ENCODE measurements around the gene PKDCC.
"Not testable (repeated sequence)": the region's sequence is repeated elsewhere in the genome, so short reads cannot be mapped to it uniquely, and the experiment has no call there.

Gene PKDCC

DNA sequence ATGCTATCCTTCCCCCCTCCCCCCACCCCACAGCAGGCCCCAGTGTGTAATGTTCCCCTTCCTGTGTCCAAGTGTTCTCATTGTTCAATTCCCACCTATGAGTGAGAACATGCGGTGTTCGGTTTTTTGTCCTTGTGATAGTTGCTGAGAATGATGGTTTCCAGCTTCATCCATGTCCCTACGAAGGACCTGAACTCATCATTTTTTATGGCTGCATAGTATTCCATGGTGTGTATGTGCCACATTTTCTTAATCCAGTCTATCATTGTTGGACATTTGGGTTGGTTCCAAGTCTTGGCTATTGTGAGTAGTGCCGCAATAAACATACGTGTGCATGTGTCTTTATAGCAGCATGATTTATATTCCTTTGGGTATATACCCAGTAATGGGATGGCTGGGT, 17.9 kb downstream of the PKDCC start:
- not testable (repeated sequence) for DNase-seq

DNA sequence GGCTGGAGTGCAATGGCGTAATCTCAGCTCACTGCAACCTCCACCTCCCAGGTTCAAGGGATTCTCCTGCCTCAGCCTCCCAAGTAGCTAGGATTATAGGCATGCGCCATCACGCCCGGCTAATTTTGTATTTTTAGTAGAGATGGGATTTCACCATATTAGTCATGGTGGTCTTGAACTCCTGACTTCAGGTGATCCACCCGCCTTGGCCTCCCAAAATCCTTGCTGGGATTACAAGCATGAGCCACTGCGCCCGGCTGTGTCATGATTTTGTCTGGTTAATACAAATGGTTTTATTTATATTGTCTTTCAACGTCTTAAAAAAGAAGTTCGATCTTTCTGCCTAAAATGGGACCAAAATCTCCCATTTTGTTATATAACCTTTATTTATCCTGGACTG, 19.2 kb downstream of the PKDCC start:
- not testable (repeated sequence) for DNase-seq

DNA sequence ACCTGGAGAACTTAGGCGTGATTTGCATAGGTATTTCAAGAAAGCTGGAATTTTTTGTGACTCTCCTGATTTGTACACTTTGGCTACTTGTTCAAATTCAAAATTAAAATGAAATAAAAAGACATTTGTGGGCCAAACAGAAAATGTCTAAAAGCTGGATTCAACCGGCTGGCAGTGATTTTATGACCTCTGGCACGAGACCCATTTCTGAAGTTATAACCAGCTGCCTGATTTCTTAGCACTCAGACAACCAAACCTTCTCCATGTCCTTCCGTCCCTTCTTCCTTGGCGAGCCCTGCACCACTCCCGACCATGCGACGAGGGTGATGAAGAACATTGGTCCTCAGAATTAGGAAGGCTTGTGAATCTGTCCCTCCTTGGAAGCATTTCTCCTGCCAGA, 19.7 kb downstream of the PKDCC start:
- DNase-seq, result no peak

DNA sequence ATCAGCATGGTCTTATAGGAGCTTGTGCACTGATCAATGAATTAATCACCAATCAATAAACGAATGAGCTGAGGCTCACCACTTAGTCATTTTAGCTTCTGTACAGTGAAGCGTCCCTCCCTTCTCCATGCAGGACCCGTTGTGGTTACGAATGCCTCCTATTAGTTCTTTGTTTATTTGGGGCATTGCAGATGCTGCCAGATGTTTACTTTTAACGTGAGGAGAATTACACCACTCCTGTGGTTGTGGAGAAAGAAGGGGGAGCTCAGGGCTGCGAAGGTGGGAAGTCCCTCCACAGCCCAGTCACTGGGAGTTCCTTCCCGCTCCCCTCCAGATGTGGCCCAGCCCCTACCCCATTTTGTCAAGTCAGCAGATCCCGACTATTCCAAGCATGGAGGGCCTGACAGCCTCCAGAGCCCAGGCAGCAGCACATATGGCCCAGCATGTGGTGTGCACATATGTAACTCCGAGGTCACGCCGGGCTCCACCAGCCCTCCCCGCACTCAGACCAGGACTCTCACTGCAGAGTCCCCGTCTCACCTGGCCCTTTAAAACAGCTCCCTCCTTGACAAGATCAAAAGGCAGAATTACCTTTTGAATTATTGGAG, 20.9 kb downstream of the PKDCC start:
- DNase-seq, result no peak

DNA sequence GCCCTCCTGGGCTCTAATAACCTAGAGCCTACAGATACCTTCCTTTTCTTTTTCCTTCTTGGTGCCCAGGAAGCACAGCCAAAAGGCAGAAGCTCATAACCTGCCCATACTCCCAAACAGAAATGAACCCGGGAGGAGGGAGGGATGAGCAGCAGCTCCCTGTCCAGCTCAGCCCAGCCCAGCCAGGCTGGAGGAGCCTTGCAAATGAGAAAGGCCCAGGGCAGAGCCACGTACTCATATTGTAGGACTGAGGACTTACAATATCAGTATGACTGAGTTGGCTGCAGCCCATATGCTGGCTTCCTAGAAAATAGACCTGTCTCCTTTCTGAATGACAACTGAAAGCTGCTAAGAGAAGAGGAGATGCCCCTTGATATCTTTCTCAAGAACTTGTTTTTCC, 21.7 kb downstream of the PKDCC start:
- DNase-seq, result no peak

DNA sequence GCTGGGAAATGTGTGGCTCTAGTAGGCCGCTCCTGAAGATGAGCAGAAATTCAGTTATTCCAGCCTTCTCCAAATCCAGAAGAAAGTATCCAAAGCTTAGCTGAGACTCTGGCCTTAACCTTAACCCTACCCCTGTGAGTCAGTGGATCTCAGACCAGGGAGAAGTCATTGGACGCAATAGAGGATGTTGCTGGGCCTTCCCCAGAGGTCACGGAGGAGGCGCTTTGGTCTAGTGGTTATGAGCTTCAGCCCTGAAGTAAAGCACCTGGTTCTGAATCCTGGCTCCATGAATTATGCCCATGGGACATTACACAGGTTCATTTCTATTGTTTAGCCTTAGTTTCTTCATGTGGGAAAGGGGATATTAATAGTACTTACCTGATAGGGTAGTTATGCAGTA, 24.0 kb downstream of the PKDCC start:
- no peak for DNase-seq

DNA sequence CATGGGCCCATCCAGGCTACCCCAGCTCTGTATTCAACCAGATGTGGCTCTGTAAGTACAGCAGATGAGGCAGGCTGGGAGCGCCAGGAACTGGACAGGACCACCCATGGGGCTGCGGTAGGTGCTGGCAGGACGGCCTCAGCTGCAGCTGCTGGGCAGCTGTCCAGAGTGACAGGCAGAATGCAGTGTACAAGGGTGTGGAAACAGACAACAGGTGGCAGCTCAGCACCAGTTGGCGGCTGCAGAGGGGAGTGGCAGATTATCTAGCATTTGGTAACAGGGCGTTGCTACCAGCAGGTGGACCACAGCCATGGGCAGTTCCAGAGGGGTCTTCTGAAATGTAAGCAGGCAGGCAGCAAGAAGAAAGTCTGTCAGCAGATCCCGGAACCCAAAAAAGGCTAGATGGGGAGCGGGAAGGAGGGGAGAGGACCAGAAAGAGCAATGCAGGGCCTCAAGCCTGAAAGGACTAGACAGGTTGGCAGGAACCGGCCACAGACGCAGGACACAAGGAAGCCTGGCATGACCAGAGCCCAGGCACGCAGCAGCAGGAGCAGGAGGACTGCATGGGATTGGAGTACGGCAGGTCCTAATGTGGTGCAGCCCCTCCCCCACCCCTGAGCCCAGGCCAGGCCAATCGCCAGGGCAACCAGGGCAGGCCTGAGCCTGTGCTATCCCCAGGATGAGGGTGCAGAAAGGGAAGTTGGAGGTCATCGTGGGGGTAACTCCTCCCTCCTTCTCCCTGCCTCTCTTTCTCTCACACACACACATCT, 24.7 kb downstream of the PKDCC start:
- no peak for DNase-seq

DNA sequence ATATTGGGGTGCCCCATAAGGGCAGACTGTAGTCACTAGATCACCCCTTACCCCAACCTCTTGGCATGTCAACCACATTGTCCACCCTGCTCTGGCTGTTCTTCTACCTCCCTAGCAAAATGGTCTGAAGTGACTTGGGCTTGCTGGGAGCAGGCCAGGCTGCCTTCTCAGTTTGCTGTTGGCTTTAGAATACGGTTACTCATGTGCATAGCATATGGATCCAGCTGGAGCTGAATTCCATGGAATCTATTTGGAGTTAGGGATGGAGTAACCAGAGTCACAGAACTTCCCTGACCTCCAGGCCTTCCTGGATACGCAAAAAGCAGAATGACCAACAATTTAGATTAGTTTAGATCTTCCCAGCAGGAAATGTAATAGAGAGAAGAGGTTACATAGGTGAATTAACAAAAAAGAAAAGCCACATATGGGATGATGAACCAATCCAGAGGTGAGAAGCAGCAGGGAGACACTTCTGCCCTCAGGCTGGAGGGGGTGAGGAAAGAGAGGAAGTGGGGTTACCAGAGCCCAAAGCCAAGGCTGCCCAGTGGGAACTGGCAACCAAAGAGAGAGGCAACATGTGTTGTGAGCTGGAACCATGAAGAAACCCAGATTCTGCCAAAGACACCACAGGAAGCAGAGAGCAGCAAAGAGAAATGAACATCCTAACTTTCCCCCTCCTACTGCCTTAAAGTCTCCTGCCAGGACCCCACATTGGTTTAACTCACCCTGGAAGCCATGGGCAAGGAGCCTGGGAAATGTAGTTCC, 26.1 kb downstream of the PKDCC start:
- DNase-seq, result no peak

DNA sequence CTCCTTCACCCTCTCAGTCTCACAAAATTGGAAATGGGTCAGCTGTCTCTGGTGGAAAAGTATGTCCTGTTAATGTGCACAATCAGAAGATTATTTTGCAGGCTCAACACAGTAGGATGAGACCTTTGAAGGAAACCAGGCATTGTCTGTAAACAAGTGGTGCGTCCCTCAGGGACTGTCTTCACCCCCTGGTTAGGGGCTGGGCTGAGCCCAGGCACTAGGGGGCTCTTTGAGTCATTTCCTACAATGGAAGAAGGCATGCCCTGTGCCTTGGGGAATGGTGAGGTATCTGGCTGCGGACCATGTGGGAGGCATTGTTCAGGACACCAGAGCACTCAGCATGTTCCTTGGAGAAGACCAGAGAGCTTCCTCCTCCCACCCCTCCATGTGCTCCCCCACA, 26.8 kb downstream of the PKDCC start:
- DNase-seq, result no peak

DNA sequence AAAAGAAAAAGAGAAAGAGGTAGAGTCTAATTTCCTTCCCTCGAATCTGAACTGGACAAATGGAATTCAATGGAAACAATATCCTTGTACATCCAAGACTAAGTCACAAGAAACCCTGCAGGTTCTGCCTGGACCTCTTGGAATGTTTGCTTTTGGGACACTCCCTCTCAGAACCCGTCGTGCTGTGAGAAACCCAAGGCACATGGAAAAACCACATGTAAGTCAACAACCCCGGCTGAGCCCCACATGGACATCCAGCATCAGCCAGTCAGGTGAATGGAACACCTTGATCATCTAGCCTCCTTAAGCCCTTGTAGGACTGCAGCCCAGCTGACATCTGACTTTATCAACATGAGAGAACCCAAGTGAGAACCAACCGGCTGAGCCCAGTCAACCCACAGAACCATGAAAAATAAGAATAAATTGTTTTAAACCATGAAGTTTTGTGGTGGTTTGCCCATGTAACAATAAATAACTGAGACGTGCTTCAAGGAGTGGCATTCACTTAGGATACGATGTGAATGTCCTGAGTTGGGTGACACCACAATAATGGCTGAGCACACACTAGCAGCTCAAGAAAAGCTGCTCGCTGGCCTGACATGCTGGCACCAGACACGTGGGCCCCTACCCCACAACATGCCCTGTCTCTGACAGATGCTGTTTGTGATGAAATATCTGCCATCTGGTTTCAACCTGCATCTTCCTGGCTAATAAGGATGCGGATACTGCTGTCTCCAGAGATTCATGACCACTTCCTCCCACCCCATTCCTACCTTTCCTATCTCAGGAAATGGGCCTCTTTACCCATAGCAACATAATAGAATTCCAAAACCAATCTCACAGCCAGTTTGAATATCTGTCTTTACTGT, 28.8 kb downstream of the PKDCC start:
- DNase-seq, result no peak

DNA sequence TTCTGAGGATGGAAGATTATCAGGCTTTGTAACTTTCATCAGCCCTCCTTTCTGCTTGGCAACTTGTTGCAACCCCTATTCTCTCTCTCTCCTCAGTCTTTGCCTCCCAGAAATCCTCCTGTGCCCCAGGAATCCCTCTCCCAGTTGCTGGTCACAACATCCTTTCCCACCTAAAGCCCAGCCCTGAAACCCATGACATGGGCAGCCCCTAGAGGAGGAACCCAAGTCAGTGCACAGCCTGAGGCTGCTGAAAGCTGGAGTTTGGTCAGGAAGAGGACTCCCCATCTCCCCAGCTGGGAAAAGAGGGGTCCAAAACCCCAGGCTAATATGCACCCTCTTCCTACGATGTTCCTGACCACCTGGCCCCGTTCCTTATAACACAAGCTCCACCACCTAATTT, 29.5 kb downstream of the PKDCC start:
- DNase-seq, result no peak

DNA sequence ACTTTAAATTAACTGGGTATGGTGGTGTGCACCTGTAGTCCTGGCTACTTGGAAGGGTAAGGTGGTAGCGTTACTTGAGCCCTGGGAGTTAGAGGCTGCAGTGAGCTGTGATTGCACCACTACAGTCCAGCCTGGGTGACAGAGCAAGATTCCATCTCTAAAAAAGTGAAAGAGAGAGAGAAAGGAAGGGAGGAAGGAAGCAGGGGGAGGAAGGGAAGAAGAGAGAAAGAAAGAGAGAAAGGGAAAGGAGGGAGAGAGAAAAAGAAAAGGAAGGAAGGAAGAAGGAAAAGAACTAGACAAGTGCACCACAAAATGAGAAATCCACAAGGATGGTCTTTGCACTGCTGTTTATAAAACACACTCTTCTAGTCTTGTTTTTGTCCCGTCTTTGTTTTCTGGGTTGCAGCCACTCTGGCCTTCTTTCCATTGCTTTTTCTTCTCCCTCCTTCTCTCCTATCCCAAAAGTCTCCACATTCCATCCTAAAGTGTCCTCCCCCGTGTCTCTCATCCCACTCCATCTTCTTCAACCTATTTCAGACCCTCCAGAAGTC, 32.0 kb downstream of the PKDCC start:
- DNase-seq, result no peak

DNA sequence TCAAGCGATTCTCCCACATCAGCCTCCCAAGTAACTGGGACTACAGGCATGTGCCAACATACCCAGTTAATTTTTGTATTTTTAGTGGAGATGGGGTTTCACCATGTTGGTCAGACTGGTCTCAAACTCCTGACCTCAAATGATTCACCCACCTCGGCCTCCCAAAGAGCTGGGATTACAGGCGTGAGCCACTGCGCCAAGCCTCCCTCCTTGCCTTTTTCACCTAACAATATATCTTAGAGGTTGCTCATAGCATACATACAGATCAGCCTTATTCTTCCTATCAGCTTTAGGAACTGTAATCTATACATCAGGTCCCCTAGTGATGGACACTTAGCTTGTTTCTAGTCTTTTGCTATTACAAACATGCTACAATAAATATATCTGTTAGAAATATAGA, 33.3 kb downstream of the PKDCC start:
- not testable (repeated sequence) for DNase-seq

DNA sequence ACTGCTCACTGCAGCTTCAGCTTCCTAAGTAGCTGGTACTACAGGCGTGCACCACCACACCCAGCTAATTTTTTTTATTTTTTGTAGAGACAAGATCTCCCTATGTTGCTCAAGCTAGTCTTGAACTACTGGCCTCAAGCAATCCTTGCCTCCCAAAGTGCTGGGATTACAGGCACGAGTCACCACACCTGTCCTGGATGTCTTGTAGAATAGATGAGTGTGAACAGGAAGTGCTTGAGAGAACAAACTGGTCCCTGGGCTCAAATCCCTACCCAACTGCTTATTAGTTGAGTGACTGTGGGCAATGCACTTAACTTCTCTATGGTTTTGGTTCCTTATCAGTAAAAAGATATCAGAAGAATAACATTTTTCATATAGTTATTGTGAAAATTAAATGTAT, 34.2 kb downstream of the PKDCC start:
- DNase-seq, result no peak

DNA sequence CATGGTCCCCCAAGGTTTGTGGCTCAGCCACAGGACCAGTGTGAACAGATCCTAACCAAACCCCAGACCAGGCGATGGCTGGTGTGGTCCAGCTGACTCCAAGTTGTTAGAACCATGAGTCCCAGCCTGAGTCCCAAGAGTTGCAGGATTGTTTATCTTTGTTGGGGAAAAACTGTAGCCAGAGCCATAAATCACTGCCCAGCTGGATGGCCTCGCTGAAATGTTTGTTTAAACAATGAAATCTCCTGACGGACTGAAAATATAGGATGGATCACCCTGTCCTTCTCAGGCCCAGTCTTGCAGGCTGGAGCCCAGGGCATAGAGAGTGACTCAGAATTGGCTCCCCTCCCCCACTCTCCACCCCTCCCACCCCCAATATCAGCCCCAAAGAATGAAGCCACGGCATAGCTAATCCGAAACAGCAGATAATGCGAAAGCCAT, 36.4 kb downstream of the PKDCC start:
- DNase-seq, result no peak

DNA sequence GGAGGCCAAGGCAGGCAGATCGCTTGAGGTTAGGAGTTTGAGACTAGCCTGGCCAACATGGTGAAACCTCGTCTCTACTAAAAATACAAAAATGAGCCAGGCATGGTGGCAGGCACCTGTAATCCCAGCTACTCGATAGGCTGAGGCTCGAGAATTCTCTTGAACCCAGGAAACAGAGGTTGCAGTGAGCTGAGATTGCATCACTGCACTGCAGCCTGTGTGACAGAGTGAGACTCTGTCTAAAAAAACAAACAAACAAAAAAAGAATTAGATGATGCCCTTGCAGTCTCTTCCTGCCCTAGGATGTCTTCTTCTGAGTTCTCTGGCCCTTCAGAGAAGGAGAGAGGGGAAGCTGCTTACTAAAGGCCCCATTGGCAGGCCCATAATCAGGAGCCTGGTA, 37.2 kb downstream of the PKDCC start:
- DNase-seq, result not testable (repeated sequence)

DNA sequence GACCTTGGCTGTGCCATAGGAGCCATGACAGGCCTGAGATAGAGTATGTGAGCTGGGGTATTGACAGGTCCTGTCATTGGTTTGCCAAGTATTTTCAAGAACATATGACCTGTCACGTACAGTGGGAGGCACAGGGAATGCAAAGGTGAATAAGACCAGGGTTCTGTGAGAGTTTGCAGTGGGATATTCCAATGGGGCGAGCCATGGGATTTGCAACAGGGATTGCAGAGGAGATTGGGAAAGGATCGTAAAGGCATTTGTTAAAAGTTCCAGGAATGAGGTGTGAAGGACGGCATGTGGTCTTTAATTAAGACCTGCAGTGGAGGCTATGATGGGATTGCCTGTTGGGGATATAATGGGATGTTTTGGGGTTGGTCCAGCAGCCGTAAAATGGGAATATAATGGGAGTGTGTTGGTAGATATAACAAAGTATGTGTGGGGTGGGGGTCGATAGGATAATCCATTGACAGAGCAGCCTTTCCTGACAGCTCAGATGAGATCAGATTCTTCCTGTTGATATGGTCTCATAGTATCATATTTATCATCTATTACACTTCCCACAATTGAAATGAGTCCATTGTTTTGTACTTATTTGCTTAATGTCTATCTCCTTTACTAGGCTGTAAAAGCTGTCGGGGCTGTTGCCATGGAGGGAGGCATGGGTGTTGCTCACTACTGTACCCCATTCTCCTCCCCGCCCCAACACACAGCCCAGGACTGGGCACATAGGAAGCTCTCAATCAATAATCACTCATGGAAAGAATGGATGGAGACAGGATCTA, 38.1 kb downstream of the PKDCC start:
- DNase-seq, result no peak

DNA sequence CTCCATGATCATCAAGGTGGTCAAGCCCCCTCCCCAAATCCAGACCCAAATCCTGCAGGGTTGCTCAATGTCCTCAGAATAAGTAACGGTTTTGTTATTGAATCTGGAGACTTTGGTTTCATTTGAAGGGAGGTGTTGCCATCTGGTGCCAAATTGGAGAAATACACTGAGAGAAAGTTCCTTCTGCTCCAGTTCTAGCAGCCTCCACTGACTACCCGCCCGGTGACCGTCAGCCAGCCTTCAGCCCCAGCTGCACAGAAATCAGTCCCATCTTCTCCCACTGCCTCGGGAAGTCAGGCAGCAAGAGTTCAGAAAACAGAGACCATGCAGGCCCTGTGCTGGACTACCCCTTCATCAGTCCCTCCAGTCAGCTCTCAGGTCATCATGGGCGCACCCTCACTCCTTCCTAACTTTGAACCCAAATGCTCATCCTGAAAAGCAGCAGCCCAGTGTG, 38.7 kb downstream of the PKDCC start:
- DNase-seq, result peak; percentile 46

DNA sequence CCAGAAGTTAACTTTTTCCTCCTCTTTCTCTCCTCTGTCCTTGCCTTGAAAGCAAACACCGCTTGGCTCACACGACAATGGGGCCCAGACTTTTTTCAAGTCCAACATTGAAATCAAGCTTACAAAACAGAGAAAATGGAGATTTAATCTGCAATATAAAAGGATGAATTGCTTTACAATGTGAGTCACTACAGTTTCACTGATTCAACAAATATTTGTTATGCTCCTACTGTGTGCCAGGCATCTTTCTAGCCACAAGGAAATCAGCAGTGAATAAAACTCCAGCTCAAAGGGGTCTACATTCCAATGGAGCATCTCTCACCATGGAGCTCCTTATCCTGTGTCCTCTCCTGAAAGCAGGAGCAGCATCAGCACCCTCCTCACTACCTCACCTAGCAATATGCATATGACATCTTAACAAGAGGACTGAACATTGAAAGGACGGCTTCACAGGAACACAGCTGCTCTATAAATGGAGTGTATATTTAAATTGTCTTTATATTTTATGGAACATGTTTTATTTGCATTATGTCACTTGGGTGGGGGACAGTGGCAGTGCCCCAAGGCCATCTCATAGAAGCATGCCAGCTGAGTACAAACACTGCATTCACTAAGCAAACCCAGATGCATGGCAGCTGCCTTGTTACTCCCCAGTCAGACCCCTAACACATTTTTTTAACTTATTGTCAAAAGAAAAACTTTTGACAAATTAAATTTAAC, 39.5 kb downstream of the PKDCC start:
- no peak for DNase-seq

DNA sequence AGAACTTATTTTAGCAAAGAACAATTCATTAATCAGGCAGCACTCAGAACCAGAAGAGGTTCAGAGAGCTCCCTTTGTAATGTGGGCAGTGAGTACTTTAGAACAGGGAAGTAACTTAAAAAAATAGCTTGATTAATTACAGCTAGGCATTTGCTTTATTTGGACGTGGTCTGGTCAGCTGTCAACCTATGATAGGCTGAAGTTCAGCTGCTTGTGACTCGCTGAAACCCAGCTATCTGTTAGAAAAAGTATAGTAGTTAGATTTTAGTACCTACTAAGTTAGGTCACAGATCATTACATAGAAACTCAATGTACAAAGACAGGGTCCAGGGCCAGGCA, 40.0 kb downstream of the PKDCC start:
- no peak for DNase-seq

DNA sequence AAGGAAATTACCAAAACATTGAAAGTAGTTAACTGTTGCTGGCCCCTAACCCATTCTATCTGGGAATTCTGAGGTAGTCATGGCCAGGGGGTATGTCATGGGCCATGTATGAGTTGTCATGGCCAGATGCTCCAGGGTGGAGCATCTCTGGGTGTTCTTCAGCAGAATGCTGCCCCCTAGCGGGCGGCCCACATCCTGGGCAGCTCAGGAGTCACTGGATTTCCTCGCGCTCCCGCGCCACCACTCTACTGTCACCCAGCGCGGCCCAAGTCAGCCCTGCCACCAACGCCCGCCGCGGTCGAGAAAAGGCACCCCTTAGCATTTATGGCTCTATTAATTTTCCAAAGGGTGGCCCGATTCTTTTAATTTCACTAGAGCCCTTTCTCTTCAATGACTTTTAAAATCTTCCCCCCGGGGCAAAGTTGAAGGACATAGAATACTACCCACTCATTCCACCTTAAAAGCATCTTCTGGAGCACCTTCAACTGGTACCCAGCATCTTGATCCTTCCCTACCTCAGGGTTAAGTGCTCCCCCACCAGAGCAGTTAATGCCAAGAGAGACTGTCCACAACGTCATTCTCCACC, 41.6 kb downstream of the PKDCC start:
- peak; percentile 80 for DNase-seq
